ENCODE results near the gene PLBD2.
"Not testable (repeated sequence)": the region's sequence is repeated elsewhere in the genome, so short reads cannot be mapped to it uniquely, and the experiment has no call there.

Gene PLBD2

DNA sequence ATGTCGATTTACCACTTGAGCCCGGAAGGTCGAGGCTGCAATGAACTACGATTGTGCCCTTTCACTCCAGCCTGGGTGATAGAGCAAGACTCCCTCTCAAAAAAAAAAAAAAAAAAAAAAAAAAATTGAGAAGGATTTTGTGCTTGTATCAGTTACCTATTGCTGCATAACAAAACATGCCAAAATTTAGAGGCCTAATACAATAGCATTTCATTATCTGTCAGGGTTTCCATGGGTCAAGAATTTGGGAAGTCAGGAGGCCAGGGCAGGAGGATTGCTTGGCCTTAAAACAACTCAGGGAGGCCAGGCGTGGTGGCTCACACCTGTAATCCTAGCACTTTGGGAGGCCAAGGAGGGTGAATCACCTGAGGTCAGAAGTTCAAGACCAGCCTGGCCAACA, 18.8 kb upstream of the PLBD2 start:
- DNase-seq: no peak

DNA sequence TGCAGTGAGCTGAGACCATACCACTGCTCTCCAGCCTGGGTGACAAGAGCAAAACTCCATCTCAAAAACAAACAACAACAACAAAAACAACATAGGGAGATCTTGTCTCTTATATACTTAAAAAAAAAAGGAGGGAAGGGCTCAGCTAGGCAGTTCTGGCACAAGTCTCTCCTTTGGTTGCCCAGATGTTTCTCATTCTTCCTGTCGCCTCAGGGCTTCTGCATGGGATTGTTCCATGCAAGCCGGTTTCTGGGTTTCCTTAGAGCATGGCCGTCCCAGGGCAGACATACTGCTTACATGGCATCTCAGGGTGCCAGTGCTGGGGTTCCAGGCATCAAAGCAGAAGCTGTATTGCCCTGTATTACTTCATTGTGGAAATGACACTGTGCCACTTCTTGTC, 18.3 kb upstream of the PLBD2 start:
- no peak for DNase-seq

DNA sequence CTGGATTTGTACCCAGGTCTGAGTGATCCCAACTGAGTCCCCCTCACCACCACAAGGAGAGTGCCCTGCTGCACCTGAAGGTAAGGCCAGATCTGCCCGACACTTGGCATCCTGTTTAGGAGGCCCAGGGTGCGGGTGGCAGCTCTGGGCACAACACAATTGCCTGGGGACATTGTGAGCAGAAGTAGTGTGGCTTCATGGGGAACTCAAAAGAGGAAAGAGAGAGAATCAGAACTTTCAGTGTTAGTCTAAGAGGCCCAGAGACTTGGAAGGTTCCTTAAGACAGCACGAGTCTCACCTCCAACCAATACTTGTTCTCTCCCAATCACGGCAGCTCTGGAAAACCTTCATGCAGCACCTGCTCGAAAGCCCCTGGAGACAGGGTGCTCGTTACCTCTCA, 16.9 kb upstream of the PLBD2 start:
- DNase-seq: no peak

DNA sequence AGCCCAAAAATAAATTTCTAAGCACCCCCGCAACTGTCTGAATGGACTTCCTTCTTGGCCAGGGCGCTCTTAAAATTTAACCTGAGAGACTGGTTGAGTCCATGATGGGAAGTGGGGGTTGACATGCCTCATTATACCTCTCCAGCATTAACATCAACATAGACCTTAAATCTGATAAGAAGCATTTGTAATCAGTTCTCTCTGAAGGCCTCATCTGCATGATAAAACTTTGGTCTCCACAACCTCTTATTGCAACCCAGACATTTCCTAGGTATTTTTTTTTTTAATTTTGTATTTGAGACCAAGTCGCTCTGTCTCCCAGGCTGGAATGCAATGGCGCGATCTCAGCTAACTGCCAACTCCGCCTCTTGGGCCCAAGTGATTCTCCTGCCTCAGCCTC, 13.1 kb upstream of the PLBD2 start:
- no peak for DNase-seq

DNA sequence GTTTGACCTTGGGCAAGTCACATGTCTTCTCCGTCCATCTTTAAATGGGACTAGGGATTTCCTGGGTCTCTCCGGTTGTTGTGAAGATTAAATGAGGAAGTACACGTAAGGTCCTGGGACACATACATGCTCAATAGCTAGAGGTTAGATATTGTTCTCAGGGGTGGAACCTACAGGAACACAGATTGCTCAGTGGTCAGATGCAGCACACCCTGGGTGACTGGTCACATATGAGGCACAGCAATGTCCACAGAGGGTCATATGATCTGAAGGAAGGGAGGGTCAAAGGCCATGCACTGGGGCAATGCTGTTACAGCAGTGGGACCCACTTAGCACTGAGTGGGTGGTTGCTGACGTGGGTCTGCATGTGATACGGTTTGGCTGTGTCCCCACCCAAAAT, 12.0 kb upstream of the PLBD2 start:
- no peak for DNase-seq

DNA sequence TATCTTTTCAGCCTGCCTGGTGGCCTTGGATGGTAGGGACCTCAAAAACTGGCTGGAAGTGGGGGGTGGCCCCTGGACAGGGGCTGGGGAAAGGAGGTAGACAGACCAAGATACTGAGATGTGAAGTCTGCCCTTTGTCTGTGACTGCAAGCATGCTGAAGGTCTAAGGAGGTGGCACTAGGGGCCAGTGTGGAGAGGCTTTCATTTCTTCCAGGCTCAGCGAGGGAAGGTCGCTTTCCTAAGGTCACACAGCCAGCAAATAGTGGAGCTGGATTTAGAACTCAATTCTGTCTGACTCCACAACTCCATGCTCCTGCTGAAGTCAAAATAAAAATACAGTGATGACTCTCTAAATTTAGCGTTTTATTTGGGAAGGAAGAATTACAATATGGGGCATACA, 11.3 kb upstream of the PLBD2 start:
- DNase-seq: no peak

DNA sequence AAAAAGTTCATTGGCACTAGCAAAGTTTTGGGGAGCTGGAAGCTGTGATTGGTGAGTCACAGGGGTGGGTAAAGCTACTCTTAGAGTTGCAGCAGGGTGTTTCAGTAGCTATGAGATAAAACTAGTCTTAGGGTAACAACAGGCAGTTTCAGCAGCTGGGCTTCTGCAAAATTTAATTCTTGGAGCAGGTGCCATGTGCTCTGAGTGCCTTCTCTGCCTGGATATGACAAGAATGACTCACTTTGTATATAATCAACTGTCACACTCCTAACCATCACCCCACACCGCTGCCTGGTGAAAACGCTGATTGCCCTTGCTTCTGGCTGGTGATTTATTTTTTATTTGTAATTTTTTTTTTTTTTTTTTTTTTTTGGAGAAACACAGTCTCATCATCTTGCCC, 10.5 kb upstream of the PLBD2 start:
- DNase-seq: no peak

DNA sequence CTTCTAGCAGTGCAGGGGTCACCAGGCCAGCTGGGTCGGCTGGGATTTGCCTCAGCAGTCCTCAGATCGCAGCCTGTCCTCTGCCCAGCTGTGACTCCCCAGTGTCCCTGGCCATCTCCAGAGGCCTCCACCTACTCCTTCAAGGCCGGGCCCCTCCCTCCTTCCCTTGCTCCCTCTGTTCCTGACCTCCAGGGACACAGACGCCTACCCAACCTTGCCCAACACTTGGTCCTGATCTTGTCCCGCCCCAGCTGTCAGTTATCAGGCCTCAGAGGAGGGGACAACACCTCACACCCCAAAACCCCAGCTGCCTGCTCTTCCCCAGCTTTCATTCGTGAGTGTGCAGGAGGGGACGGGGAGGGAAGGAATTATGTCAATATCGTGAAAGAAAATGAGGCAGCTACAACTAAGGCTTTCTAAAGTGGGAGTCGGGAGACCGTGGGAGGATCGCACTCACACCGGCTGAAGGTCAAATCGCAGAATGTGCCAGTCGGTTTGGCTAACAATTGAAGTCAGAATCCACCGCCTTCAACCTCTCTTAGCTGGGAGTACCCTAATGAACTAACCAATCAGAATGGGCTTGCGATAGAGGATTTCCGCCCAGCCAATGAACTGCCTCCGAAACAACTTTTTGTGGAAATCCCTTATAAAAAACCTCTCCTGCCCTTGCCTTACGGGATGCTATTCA, 9.4 kb upstream of the PLBD2 start:
- DNase-seq: no peak

DNA sequence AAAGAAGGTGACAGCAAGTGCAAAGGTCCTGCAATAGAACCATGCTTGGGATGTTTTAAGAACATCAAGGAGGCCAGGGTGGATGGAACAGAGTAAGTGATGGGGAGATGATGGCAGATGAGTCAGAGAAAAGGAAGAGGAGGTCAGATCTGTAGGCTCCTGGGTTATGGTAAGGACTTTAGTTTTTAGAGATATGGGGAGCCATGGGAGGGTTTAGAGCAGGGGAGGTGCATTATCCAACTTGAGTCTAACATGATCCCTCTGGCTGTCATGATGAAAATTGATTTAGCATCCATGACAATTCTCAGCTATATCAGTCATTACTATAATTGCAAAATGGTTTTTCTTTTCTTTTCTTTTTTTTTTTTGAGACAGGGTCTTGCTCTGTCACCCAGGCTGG, 7.3 kb upstream of the PLBD2 start:
- no peak for DNase-seq

DNA sequence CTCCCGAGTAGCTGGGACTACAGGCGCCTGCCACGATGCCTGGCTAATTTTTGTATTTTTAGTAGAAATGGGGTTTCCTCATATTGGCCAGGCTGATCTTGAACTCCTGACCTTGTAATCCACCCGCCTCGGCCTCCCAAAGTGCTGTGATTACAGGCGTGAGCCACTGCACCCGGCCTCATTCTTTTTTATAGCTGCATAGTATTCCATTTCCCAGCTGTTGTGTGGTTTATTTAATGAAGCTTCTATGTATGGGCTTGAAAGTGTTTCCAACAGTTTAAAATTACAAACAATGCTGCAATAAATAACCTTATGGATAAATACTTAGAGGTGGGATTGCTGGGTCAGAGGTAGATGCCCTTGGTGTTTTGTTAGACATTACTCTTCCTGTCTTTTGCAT, 4.2 kb upstream of the PLBD2 start:
- not testable (repeated sequence) for DNase-seq

DNA sequence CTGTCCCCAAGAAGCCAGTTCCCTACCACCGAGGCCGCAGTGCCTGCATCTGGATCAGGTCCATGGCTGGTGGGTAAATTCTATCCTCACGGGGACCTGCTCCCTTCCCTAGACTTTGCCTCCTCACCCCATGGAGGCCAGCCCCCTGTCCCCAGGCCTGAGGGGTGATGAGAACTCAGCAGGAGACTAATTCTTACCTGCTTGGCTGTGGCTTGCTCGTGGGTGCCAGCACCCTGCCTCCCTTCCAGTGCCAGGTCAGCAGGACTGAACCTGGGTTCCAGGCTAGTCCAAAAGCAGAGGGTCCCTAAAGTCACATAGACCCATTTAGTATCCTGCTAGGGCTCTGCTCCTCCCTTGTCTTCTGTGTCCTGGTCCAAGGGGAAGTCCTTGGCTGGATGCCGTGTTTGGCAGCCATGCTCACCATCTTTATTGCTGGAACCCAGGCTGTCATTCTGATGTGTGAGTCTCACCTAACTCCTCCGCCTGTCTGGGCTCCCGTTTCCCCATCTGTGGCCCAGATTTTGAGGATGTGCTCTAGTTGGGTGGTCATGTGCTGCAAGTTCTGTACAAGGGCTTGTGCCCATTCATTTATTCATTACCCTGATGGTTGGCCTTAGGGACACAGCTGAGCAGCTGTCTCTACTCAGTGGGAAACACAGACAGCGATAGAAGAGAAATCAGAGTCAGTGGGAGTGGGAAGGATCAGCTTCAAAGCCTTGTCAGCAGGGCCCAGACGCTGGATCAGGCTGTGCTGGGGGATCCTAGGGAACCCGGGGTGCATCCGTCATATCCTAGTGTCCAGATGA, 949 bp downstream of the PLBD2 start:
- peak in 3 of 6 experiments; percentile 25 to 46 (median 26) for DNase-seq

DNA sequence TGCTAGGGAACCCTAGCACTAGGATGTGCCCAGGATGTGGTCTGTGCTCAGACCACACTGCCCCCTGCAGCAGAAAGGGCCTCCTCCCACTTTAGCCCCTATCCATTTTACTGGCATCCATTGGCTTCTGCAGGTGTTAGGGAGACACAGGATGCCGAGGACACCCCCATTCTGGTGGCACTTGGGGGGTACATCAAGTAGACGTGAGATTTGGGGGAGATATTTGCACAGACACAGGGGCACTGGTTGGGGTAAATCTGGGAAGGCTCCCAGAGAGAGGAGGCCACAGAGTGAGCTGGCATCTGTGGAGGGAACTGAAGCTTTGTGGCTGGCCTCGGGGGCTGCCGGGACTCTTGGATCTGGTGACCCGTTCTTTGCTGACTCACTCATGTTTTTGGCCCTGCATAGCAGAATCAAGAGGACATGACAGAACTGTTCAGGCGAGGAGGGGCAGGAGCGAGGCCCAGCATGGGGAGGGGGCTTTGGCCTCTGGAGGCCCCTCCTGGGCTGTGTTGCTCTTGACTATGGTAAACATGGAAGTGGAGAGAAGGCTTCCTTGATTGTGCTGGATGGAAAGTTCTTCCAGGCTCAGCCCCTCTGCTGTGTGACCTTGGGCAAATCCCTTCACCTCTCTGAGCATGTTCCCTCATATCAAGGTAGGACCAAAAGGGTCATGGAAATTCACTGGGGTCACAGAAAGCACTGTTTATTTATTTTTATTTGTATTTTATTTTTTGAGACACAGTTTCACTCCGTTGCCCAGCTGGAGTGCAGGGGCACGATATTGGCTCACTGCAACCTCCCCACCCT, 1.8 kb downstream of the PLBD2 start:
- no peak for DNase-seq

DNA sequence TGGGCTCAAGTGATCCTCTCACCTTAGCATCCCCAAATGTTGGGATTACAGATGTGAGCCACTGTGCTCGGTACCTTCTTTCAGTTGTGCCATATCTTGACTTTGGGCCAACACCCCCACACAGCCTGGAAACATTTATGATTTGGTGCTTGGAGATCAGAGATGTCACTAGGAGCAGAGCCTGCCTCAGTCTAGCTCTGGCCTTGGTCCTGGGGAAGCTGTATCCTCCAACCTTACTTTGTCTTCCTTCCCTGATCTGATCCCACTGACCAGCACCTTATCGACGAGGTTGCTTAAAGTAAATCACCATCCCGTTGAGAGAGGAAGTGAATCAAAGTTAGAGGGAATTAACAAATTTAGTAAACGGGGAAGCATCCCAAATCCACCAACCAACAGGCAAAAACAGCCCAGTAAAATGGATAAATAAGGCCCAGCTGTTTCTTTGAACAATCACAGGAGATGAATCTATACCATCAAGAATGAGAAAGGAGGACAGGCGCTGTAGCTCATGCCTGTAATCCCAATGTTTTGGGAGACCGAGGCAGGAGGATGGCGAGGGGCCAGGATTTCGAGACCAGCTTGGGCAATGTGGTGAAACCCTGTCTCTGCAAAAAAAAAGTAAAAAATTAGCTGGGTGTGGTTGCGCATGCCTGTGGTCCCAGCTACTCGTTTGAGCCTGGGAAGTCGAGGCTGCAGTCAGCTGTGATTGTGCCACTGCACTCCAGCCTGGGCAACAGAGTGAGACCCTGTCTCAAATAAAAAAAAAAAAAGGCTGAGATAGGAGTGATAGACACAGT, 3.4 kb downstream of the PLBD2 start:
- DNase-seq: no peak

DNA sequence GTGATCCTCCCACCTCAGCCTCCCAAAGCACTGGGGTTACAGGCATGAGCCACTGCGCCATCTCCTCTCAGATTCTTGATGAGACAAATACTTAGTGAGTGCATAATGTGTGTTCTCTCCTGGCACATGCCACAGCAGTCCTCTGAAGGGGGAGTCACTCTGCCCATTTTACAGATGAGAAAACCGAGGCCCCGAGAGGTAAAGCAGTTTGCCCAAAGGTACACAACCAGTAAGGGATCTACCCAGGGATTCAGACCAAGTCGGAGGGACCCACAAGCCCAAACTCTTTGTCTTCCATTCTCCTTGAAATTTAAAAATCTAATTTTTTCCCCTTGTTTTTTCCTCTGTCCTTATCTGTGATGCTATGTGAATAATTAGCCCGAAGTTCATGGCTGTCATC, 6.3 kb downstream of the PLBD2 start:
- no peak for DNase-seq

DNA sequence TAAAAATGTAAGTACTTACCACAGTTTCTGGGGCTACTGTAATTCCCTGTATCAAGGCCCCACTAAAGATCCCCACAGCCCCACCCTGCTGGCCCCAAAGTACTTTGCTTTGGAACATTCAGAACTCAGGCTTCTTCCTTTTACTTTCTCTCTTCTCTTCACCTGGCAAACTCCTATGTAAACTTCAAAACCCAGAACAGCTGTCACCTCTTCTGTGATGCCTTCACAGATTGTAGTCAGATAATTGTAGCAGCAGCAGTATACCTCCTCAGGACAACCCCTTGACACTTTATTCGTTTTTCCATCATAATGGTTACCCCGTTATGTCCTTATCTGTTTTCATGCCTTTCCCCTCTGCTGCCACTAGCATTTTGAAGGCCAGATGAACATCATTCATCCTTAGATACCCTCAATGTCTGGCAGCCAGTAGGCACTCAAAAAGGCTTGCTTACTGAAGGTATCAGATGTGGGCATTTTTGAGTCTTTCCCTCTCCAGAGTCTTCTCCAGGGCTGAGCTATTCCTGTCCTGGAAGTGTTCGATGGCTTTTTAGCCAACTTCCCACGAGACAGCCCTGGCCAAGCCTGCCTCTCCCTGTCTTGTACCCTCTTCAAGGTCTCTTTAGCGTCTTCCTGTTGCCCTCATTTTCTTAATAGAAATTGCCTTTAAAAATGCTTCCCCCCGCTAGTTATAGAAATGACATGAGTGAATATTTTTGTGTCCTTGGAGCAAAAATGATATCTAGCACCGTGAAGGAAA, 7.4 kb downstream of the PLBD2 start:
- DNase-seq: no peak

DNA sequence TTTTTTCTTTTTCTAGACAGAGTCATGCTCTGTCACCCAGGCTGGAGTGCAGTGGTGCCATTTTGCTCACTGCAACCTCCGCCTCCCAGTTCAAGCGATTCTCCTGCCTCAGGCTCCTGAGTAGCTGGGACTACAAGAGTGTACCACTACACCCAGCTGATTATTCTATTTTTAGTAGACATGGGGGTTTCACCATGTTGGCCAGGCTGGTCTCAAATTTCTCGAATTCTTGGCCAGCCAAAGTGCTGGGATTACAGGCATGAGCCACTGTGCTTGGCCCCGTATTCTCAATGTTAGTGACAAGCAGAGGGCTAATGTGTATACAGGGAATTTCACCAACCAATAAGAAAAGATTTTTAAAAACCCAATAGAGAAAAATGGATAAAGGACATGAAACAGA, 8.4 kb downstream of the PLBD2 start:
- DNase-seq: no peak

DNA sequence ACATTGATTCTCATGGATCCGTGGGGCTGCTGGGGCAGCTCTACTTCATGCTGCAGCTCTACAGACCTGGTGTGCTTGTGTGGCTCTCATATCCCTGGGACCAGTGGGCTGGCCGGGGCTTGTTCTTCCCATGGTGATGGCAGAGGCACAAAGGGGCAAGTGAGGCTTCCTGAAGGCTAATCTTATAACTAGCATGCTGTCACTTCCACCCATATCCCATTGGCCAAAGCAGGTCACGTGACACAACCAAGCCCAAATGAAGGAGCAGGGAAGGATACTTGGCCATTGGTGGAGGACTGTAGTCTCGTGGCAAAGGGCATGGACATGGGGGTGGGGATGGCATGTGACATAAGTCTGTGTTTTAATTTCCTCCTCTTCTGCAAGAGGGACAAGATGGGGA, 9.9 kb downstream of the PLBD2 start:
- DNase-seq: no peak

DNA sequence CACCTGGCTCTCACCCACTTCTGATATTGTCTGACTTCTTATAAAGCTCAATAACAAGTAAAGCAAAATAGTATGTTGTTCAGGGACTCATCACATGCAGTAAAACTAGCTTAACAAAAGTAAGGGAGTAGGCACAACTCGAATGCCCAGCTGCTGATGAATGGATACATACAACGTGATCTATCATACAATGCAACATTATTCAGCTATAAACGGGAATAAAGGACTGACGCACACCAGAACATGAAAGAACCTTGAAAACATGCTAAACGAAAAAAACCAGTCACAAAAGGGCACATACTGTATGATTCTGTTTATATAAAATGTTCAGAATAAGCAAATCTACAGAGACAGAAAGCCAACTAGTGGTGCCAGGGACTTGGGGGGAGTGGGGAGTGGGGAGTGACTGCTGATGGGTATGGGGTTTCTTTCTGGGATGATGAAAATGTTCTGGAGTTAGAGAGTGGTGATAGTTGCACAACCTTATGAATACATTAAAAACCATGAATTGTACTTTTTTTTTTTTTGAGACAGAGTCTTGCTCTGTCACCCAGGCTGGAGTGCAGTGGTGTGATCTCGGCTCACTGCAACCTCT, 11.1 kb downstream of the PLBD2 start:
- no peak for DNase-seq

DNA sequence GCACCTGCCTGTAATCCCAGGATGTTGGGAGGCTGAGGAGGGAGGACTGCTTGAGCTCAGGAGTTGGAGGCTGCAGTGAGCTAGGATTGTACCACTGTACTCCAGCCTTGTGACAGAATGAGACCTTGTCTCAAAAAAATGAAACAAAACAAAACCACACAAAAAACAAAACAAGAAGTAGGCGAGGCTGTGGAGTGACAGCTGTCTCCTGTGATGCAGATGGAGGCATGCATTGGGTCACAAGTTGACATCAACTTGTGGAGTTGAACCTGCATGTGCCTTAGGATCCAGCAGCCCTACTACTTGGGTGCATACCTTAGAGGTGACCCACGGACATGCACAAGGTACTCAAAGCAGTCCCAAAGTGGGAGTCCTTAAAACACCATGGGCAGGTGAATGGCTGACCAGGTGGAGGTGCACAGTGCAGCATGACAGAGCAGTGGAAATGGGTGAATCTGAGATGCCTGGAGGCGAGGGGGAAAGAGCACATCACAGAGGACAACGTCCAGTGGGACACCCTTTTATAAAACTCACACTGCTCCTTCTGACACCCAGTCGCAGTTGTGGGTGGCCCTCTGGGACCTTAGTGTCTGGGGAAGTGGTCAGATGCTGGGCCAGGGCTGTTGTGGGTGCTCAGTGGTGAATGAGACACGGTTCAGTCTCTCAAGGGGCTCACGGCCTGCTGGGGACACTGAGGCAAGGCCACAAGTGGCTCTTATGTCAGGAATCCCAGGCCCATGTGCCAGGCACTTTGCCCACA, 12.7 kb downstream of the PLBD2 start:
- no peak for DNase-seq

DNA sequence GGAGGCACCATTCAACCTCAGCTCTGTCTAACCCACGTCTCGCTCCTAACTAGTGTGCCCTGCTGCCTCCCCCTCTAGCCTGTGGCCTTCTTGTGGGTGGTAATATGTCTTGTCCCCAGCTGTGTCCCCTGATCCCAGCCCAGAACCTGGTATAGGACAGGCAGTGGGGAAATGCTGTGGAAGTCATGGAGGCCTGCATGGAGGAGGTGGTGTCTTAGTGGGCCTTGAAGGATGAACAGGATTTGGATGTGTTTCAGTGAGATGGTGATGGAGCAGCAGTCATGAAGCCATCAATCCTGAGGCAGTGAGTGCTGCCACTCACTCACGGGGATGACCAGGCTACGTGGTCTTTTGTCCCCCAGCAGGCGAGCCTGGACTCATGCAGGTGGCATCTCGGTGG, 13.4 kb downstream of the PLBD2 start:
- no peak for DNase-seq

DNA sequence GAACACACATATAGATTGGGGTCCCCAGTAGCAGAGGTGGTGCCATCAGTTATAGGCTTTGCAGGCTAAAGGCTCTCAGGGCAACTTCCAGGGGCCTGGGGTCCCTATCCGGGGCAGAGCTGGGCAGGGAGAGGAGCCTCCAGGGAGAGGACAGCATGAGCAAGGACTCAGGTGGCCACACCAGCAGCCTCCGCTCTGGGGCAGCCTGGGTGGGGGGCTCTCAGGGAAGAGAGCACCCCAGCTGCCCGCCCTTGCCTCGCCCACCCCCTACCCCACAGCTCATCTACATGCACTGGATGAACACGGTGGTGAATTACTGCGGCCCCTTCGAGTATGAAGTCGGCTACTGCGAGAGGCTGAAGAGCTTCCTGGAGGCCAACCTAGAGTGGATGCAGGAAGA, 14.0 kb downstream of the PLBD2 start:
- no peak for DNase-seq
